ENCODE results near the gene NAV1. TPM values are rescaled to one million over a fixed set of nuclear protein-coding genes. Genes with fewer than 3 reads are reported as not detected.

NAV1 gene, protein sequence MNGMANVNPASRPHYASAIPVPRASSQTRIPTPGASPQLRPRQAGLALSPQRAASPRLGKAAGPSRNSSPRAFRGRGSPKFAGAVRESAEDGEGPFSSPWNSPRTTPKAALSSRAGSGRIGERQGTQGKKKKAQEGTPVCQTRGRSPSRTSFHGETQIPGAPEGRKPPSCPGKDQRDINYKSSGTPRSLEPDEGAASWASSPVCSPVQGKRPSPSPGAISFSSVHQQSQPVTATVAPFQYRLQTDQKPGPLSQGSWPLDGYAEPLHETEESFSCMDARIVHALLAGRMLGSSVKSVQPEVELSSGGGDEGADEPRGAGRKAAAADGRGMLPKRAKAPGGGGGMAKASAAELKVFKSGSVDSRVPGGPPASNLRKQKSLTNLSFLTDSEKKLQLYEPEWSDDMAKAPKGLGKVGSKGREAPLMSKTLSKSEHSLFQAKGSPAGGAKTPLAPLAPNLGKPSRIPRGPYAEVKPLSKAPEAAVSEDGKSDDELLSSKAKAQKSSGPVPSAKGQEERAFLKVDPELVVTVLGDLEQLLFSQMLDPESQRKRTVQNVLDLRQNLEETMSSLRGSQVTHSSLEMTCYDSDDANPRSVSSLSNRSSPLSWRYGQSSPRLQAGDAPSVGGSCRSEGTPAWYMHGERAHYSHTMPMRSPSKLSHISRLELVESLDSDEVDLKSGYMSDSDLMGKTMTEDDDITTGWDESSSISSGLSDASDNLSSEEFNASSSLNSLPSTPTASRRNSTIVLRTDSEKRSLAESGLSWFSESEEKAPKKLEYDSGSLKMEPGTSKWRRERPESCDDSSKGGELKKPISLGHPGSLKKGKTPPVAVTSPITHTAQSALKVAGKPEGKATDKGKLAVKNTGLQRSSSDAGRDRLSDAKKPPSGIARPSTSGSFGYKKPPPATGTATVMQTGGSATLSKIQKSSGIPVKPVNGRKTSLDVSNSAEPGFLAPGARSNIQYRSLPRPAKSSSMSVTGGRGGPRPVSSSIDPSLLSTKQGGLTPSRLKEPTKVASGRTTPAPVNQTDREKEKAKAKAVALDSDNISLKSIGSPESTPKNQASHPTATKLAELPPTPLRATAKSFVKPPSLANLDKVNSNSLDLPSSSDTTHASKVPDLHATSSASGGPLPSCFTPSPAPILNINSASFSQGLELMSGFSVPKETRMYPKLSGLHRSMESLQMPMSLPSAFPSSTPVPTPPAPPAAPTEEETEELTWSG (N-terminal part only)
- polyA plus RNA-seq (8.1 to 32.7 TPM (median 13.2 TPM) in 3 replicates), polyA minus RNA-seq (18.4 to 146 TPM (median 33.3 TPM) in 3 replicates)
- 3.8 TPM for polyA plus RNA-seq (2011; ENCODE audit: low read depth)
- 16.1 and 19.4 TPM in 2 replicates for polyA plus RNA-seq (2011; cell fraction: cytosol; rRNA removed)
- polyA plus RNA-seq (2011; cell fraction: nucleus; rRNA removed), result 55.3 and 66.7 TPM in 2 replicates
- 6.3 and 36.2 TPM in 2 replicates for polyA plus RNA-seq (2012; ENCODE audit: low replicate concordance)
- polyA minus RNA-seq (2011; cell fraction: cytosol; rRNA and poly(A)+ RNA removed), result 21.9 TPM
- polyA minus RNA-seq (2011; cell fraction: nucleus; rRNA and poly(A)+ RNA removed), result 32.9 and 66.9 TPM in 2 replicates

DNA sequence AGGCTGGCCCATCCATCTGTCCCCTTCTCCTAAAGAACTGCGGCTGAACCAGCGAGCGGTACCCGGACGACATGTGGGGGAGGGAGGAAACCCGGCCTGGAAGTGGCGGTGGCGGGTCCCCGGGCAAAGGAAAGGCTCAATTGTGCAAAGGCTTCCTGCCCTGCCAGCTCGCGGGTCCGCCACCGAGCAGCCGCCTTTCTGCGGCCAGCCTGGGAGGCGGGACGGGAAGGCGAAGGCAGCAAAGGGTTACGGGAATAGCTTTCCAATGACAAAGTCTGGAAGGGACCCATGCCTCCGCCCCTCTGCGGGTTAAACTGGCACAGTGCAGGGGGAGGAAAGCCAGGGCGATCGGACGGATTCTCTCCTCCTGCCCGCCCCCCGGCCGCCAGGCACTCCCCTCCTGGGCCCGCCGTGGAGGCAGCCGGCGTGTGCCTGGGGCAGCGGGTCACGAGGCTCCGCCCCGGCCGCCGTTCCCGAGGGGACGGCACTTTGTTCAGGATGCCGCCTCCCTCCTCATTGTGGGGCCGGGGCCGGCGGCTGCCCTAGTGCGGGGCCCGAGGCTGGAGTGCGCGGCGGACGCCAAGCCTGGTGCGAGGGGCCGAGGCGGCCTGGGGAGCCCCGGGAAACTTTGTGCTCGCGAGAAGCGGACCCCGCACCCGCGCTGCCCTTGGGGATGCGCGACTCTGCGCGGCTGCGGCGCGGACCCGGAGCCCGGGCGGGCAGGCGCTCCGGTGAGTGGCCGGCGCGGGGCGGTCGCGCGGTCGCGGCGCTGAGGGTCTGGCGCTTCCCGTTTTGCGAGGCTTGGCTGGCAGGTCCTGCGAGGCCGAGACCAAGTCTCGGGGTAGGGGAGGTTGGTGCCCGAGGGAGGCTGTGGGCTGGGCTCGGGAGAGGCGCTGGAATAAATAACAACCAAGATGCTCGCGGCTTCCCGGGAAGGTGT is at the start of gene NAV1:
Gene NAV1 (plus strand): TSS at position 516 of the 940 bp plus-strand sequence. CDS start 83,758 bp downstream, outside the sequence.
- peaks cover 20% of the 10 kb centered on the region for H3K27me3 ChIP-seq (ENCODE audit: control insufficient read depth, extremely low read depth, insufficient read depth, low read length)
- H3K4me2 ChIP-seq (ENCODE audit: control insufficient read depth, extremely low read depth, insufficient read depth, low read depth, low read length), result peak within 1 kb of the TSS; percentile 90
- no peaks in the 10 kb centered on the region for H4K20me1 ChIP-seq (ENCODE audit: control insufficient read depth, extremely low read depth, insufficient read depth, low read length)
- dilution Hi-C loops (cut with MboI; ENCODE audit: extremely low pct_ligation_motif_present, low sequenced_read_pairs), result no loop called here
- peak within 1 kb of the TSS; percentile 45 for H3K9ac ChIP-seq (ENCODE audit: control insufficient read depth, extremely low read depth, insufficient read depth, low read length)
- no peaks in the 10 kb centered on the region for H3K36me3 ChIP-seq (ENCODE audit: control insufficient read depth in 2 of 2, extremely low read depth in 1 of 2, insufficient read depth in 2 of 2, low read length in 2 of 2)
- no peaks in the 10 kb centered on the region for H3K9me1 ChIP-seq (ENCODE audit: control insufficient read depth, extremely low read depth, insufficient read depth, low read length)
- FAIRE-seq, result no peak
- no peak for TF ChIP-seq EZH2 (IDR thresholded peaks at IDR 0.05; ENCODE audit: low read length)
- TF ChIP-seq, protein P1, sequence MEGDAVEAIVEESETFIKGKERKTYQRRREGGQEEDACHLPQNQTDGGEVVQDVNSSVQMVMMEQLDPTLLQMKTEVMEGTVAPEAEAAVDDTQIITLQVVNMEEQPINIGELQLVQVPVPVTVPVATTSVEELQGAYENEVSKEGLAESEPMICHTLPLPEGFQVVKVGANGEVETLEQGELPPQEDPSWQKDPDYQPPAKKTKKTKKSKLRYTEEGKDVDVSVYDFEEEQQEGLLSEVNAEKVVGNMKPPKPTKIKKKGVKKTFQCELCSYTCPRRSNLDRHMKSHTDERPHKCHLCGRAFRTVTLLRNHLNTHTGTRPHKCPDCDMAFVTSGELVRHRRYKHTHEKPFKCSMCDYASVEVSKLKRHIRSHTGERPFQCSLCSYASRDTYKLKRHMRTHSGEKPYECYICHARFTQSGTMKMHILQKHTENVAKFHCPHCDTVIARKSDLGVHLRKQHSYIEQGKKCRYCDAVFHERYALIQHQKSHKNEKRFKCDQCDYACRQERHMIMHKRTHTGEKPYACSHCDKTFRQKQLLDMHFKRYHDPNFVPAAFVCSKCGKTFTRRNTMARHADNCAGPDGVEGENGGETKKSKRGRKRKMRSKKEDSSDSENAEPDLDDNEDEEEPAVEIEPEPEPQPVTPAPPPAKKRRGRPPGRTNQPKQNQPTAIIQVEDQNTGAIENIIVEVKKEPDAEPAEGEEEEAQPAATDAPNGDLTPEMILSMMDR (optimal IDR thresholded peaks at IDR 0.05 in 1 of 3, IDR thresholded peaks at IDR 0.05 in 1 of 3, conservative IDR thresholded peaks at IDR 0.05 in 1 of 3; ENCODE audit: extremely low read depth in 1 of 3, insufficient read depth in 2 of 3, low read length in 3 of 3), result no peak
- H3K4me1 ChIP-seq (ENCODE audit: control insufficient read depth, extremely low read depth, insufficient read depth, low read length), result peaks cover 24% of the 10 kb centered on the region
- peak within 1 kb of the TSS; percentile 45 to 64 (median 55) for H3K4me3 ChIP-seq (ENCODE audit: control insufficient read depth in 2 of 3, extremely low read depth in 1 of 3, insufficient read depth in 2 of 3, low read depth in 1 of 3, low read length in 3 of 3)
- H2AFZ ChIP-seq (ENCODE audit: control insufficient read depth, low read length), result peak within 1 kb of the TSS; percentile 74
- H3K79me2 ChIP-seq (ENCODE audit: control insufficient read depth, insufficient read depth, low read length), result no peaks in the 10 kb centered on the region
- DNase-seq (ENCODE audit: low read depth, low spot score), result no peak
- H3K27ac ChIP-seq (ENCODE audit: control insufficient read depth, insufficient read depth, low read length), result no peak within 1 kb of the TSS
- no peaks in the 10 kb centered on the region for H3K9me3 ChIP-seq (ENCODE audit: control insufficient read depth, low read depth, low read length)
